Skin epidermis (tissue), 12 donors: ENCODE results near the gene OR4A16.

ENCODE experiments used
- H3K27ac ChIP-seq, 21 experiments: fragments of 200-600 bp; sonication (generic) in 11 of 21; one replicate each; pipeline ENCODE4 v1.5.0; 2020; ENCODE audit warnings: mild to moderate bottlenecking in 3 of 21, inconsistent platforms in 2 of 21, moderate library complexity in 2 of 21
- H3K4me3 ChIP-seq, 7 experiments: fragments of 200-600 bp; sonication (generic) in 2 of 7; one replicate each; pipeline ENCODE4 v1.5.0; 2020; ENCODE audit warnings: inconsistent platforms in 2 of 7, mild to moderate bottlenecking in 2 of 7, moderate library complexity in 1 of 7

The OR4A16 gene, protein sequence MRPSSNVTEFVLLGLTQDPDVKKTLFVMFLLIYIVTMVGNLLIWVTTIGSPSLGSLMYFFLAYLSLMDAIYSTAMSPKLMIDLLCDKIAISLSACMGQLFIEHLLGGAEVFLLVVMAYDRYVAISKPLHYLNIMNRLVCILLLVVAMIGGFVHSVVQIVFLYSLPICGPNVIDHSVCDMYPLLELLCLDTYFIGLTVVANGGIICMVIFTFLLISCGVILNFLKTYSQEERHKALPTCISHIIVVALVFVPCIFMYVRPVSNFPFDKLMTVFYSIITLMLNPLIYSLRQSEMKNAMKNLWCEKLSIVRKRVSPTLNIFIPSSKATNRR

GRCh38 chr11:55342901-55343300 is at the start of gene OR4A16:
Gene OR4A16 (plus strand): TSS chr11:55343201. CDS start chr11:55343201, 0 bp downstream.
- Histone ChIP-seq H3K27ac (no peak within 1 kb of the TSS), H3K4me3 (no peak within 1 kb of the TSS)

DNA sequence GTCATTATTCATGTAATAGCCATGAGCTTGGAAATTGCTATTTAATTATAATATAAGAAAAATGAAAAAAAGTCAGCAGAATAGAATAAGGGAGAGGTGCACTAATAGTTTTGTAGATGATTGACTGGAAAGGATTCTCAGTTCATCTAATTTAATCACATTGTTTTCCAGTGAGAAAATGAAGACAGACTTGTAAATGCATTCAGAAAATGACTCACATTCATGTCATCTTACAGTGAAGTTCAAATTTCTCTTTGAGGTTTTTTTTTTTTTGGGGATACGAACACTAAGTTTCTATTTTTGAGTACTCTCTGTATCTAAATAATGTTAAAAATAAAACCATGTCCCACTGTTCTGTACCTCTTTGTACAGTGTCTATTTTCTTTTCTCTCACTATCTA is 18.5 kb upstream of the OR4A16 start:
- Histone ChIP-seq H3K4me3 (no peak overlapping the region), H3K27ac (no peak overlapping the region)

GRCh38 chr11:55345306-55345705 is 2.3 kb downstream of the OR4A16 start:
- Histone ChIP-seq H3K27ac (no peak overlapping the region), H3K4me3 (no peak overlapping the region)

GRCh38 chr11:55349032-55349431 is 6.0 kb downstream of the OR4A16 start:
- no peak overlapping the region for H3K27ac ChIP-seq
- no peak overlapping the region for H3K4me3 ChIP-seq

DNA sequence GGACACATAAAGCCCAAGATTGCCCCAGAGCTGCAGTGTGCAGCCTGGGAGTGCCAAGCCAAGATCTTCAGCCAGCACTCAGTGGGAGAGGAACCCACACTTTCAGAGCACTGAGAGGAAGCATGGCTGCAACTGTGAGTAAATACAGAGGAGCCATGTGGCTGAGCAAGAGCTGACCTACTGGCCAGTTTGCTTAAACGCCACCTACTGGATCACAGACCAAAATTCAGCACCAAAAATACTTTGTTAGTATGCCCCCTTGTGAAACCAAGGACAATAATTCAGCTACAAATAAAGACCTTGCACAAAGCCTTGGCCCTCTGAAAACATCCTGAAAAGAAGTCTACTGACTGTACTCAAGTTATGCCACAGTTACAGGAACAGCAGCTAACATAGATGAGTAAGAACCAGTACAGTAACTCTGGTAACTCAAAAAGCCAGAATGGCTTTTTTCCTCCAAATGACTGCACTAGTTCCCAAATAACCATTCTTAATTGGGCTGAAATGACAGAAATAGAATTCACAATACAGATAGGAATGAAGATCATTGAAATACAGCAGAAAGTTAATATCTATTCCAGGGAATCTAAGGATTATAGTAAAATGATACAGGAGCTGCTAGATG is 14.7 kb downstream of the OR4A16 start:
- Histone ChIP-seq H3K4me3 (no peak overlapping the region), H3K27ac (no peak overlapping the region)

DNA sequence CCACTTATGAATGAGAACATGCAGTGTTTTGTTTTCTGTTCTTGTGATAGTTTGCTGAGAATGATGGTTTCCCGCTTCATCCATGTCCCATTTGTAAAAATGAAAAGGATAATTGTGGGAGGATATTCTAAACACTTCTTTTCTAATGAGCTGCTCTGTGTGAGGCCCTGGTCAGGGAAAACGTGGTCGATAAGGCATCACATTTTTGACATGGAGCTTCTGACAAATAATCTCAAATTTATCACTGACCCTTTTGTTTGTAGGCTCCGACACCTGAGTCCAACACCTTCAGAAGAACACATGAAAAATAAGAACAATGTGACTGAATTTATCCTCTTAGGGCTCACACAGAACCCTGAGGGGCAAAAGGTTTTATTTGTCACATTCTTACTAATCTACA is 24.7 kb downstream of the OR4A16 start, which contains the start of gene OR4A15:
Gene OR4A15 (plus strand): TSS at position 301 of the 400 bp plus-strand sequence. CDS start 0 bp downstream, at position 301.
- Histone ChIP-seq H3K4me3 (no peak within 1 kb of the TSS), H3K27ac (no peak within 1 kb of the TSS)
